ENCODE data around the gene CLCNKA.

CLCNKA gene

DNA sequence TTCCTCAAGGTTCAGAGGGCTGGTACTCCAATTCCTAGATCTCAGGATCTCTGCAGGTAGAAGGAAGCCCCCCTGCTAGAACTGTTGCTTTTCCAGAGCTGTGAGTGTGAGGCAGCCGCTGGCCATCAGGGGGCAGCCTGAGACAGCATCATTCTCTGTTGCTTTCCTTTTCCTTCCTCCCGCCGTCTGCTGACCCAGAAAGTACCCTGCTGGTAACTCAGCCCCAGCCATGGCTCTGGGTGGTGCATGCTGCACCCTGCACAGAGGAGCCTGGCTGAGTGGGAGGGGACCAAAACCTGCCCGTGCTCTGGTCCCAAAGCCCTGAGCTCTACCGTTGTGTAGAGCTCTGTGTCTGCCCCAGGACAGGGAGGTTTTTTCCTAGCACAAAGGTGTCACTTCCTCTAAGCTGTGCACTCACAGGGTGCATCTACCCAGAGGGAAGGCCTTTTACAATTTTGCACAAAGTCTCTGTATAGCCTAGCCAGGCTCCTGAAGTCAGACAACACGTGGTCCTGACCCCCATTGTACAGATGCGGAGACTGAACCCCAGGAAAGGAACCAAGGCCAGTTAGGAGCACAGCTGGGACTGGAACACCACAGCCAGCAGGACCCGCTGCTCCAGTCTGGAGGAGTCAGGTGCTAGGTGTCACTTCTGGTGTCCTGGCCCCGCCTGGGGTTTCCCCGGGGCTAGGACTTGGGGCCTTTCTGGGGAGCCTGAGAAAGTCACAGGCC lies 57.3 kb downstream of the CLCNKA start:
- DNase-seq (ENCODE audit: low read depth in 2 of 2): peak; percentile 45 to 64

DNA sequence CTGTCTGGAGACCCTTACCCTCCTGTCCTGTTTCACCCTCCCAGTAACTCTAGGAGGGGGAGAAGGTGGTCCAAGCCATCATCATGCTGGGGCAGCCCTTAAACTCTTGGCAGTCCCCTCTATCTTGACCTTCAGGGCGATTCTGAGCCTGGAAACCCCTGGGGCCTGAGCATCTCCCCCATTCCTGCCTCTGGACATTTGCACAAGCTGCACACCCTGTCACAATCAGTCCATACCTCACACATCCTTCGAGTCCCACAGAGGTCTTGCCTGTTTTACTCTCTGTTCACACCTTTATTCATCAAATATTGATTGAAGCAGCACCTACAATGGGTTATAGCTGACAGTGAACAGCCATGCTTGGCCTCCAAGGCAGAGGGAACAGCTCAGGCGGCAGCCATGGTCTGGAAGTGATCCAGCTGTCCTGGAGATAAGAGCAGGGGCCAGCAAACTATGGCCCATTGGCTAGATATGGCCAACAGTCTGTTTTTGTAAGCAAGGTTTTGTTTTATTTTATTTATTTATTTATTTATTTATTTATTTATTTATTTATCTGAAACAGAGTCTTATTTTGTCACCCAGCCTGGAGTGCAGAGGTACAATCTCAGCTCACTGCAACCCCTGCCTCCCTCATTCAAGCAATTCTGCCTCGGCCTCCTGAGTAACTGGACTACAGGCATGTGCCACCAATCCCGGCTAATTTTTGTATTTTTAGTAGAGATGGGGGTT lies 58.8 kb downstream of the CLCNKA start:
- no peak for DNase-seq (ENCODE audit: low read depth in 2 of 2)

DNA sequence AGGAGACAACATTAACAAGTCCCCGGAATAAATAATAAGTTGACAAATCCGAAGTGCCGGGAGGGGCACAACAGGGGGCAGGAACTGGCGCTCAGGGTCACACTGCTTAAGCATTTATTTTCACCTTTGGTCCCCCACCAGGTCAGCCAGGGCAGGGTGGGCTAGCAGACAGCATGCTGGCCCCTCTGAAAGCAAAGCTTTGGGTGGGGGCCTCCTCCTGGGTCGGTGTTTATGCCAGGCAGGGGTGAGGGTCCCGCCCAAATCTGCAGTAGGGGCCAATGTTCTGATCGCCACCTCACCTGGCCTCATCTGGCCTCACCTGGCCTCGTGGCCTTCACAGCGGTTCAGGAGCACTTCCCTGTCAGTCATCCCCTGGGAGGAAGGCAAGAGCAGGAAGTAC lies 59.8 kb downstream of the CLCNKA start:
- no peak for DNase-seq (ENCODE audit: low read depth in 2 of 2)

DNA sequence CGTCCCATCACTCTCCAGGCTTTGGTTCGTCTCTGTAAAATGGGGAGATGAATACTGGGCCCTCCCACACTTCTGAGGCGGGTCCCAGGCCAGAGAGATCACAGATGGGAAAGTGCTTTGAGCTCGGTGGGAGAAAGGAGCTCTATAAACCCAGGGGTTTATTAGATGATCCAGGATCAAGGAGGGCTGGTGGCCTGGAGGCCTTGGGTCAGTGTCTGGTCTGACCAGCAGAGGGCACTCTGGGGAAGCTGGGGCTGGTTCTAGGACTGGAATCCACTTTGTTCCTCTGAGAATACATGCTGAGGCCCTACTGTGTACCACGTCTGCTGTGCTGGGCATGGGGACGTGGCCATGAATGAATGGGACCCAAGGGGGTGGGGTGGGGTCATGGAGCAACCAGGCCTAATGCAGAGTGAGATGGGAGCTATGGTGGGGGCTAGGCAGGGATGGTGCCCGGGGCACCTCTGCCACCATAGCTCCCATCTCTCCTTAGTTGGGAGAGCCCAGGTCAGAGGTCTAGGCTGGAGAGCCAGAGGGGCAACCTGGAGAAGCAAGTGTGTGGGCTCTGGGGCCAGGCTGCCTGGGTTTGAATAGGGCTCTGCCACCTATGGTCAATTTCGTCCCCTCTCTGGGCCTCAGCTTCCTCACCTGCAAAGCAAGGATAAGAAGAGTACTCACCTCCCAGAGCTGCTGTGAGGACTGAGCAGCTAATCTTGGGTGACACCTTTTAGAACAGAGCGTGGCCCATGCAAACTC lies 60.6 kb downstream of the CLCNKA start:
- peak; percentile 48 to 56 for DNase-seq (ENCODE audit: low read depth in 2 of 2)

DNA sequence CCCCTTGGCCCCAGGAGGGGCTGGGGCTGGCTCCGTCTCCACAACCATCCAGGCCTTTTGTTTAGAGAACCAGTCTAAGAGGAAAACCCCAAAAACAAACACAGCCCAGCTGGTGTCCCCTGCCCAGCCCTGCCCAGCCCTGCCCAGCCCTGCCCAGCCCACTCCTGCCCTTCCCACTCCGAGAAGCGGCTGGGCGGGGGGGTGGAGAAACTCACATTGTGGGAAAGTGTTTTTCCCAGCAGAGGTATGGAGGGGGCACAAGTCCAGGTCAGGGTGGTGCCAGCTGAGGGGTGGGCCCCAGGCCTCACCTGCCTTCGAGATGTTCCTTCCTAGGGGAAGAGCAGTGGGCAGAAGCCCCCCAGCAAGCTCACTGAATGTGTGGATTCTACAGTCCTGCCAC lies 61.6 kb downstream of the CLCNKA start:
- DNase-seq (ENCODE audit: low read depth in 2 of 2): no peak
